Retinal pigment epithelial cell (primary cell): ENCODE measurements around the gene OSR1.

Source experiments
- DNase-seq: peaks from one replicate; pipeline ENCODE4 v3.0.0-alpha.2; 2010; ENCODE audit warnings: low read depth
- H3K4me3 ChIP-seq: 2 replicates; pipeline ENCODE4 v1.5.1; 2011; ENCODE audit warnings: mild to moderate bottlenecking, low read length, control low read depth, moderate library complexity
- TF ChIP-seq, protein P1 (sequence below): conservative IDR thresholded peaks from 2 replicates; pipeline ENCODE4 v1.5.1; 2011; ENCODE audit warnings: low read depth, low read length, control low read depth, inconsistent platforms

Gene OSR1

DNA sequence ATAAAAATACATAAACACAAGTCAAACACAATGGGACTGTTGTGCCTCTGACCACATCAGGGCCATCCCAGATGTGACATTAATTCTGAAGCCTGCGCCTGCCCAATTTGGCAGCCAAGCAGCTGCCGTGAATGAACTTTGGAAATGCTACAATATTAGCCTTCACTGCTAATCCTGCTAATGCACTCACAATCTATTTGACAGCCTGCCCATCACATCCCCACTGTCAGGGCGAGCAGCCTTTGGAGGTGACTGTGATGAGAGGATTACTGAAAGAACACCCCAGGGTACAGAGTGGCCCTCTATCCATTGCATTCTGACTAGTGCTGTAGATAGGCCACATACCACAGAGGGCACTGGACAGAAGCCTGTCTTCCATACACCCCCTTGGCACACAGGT, 21.6 kb downstream of the OSR1 start:
- TF ChIP-seq, protein P1, sequence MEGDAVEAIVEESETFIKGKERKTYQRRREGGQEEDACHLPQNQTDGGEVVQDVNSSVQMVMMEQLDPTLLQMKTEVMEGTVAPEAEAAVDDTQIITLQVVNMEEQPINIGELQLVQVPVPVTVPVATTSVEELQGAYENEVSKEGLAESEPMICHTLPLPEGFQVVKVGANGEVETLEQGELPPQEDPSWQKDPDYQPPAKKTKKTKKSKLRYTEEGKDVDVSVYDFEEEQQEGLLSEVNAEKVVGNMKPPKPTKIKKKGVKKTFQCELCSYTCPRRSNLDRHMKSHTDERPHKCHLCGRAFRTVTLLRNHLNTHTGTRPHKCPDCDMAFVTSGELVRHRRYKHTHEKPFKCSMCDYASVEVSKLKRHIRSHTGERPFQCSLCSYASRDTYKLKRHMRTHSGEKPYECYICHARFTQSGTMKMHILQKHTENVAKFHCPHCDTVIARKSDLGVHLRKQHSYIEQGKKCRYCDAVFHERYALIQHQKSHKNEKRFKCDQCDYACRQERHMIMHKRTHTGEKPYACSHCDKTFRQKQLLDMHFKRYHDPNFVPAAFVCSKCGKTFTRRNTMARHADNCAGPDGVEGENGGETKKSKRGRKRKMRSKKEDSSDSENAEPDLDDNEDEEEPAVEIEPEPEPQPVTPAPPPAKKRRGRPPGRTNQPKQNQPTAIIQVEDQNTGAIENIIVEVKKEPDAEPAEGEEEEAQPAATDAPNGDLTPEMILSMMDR, result no peak
- no peak for DNase-seq
- H3K4me3 ChIP-seq, result no peak overlapping the region

DNA sequence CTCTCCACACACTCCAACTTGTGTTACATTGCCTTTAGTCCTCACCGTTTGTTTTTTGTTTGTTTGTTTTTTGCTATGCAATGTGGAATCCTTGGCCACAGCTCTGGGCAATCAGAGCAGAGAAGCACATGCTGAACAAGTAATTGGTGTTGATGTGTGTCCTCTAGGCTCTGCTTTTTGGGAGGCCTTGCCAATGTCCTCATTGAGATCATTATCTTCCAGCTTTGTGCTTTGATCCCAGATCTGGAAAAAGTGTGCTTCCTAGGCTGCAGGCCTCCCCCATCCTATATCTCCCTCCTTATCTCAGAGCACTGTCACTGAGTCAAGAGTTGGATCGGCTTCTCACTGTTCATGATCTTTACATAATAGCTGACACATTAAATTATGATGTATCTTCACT, 25.9 kb downstream of the OSR1 start:
- DNase-seq, result no peak
- TF ChIP-seq, protein P1, result no peak
- no peak overlapping the region for H3K4me3 ChIP-seq

- DNase-seq, result no peak
- TF ChIP-seq, protein P1, result no peak
- H3K4me3 ChIP-seq, result no peak overlapping the region
Measured at GRCh38 chr2:19331450-19331849, 27.0 kb downstream of the OSR1 start.

DNA sequence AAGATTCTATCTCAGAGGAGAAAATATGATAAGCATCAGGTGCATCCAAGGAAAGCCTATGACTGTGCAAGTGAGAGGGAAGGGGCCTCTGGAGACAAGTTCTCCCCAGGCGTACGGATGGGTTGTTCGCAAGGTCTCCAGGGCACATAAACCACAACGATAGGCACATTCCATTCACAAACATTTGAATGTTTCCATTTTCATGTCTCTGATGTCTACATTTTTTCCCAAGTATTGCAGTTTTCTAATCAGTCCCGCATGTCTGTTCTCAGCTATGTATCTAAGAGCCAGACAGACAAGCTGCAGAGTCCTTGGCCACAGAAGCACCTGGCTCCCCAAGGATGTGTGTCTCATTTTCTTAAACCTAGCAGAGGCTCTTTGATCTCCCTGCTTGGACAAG, 28.0 kb downstream of the OSR1 start:
- TF ChIP-seq, protein P1, result no peak
- no peak for DNase-seq
- H3K4me3 ChIP-seq, result no peak overlapping the region

- H3K4me3 ChIP-seq, result no peak overlapping the region
- TF ChIP-seq, protein P1, result no peak
- DNase-seq, result no peak
Measured at GRCh38 chr2:19329445-19329844, 29.0 kb downstream of the OSR1 start.

DNA sequence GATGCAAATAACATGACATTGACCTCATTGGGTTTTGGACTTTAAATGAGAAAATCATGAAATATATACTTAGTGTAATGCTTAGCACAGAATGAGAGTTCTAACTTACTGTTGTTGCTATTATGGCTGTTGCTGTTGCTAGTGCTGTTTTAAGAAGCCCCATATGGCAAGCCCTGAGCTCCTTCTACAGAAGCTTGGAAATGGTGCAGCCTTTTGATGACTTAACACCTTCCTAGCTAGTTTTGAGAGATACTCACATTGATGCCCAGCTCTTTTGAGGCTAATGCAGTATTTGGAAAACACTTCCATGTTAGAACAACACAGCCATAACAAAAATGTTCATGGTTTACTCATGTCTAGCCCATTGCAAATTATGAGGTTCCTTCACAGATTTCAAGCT, 30.9 kb downstream of the OSR1 start:
- H3K4me3 ChIP-seq, result no peak overlapping the region
- no peak for DNase-seq
- TF ChIP-seq, protein P1, result no peak

DNA sequence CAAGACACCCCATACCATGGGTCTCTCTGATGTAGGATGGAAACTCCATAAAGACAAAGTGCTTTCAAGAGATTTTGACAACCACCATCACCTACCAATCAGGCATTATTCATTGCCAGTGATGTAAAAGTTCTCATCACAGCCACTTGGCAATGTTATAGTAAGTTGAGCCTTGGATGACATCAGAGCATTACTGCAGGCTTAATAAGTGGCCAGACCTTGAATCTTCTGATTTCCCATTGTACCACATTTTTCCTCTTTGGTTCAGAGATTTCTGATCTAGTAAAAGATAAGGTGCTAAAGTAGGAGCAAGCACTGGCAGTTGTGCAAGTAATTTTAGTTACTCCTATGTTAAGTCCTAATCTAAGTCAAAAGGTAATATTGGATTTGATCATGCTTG, 36.5 kb downstream of the OSR1 start:
- peak; percentile 27 for DNase-seq
- no peak overlapping the region for H3K4me3 ChIP-seq
- TF ChIP-seq, protein P1, result no peak
